Cardiac septum (tissue), 1 donor: ENCODE data around the gene QSOX1. TPM values are rescaled to one million over a fixed set of nuclear protein-coding genes. Genes with fewer than 3 reads are reported as not detected.

ENCODE experiments used
- total RNA-seq: library from RNA; stranded (reverse); fragmentation: NEBNext Ultra II Directional; extraction: Animal tissue kit (Norgen Biotek cat#: 25700); gene quantifications from one replicate; pipeline ENCODE4 v1.2.1, GENCODE V29; 2021
- donor health status: DM: no; HTN: no; CAD: no.

Gene QSOX1
- total RNA-seq, 1 donor from 2014 or later, result 106 TPM

Other genes with a start within 250 kb of the QSOX1 start
- 36.6 TPM for gene CEP350, start 200.1 kb upstream of the QSOX1 start, total RNA-seq
- 0.03 TPM for gene LHX4, start 75.4 kb downstream of the QSOX1 start, total RNA-seq